Measurements from ENCODE around the gene GPR18. TPM values are rescaled to one million over a fixed set of nuclear protein-coding genes. Genes with fewer than 3 reads are reported as not detected.

Gene GPR18
- total and polyA plus RNA-seq, 2 donors (not counting 1 experiment from before 2014, with no cell fraction given): not detected

GRCh38 chr13:99295488-99296252 is 37.5 kb upstream of the GPR18 start:
- Histone ChIP-seq H3K36me3 (ENCODE audit: control insufficient read depth, insufficient read depth, low read length) (no peaks in the 10 kb centered on the region), H3K79me2 (ENCODE audit: control insufficient read depth, insufficient read depth, low read length) (no peaks in the 10 kb centered on the region), H4K20me1 (ENCODE audit: control insufficient read depth, extremely low read depth, insufficient read depth, low read length) (peaks cover 2% of the 10 kb centered on the region), H3K4me1 (ENCODE audit: control insufficient read depth, extremely low read depth, insufficient read depth, low read length) (no peaks in the 10 kb centered on the region), H3K27me3 (ENCODE audit: control insufficient read depth, insufficient read depth, low read length) (no peaks in the 10 kb centered on the region), H3K4me2 (ENCODE audit: extremely low read depth, insufficient read depth, low read length) (no peak overlapping the region), H2AFZ (ENCODE audit: low read length) (no peak overlapping the region), H3K27ac (ENCODE audit: insufficient read depth, low read length) (no peak overlapping the region), H3K4me3 (replicated peaks in 1 of 4; ENCODE audit: control extremely low read depth in 1 of 4, insufficient read depth in 1 of 4, low read depth in 3 of 4, low read length in 4 of 4) (no peak overlapping the region), H3K9ac (ENCODE audit: insufficient read depth, low read length) (no peak overlapping the region), H3K9me3 (ENCODE audit: control insufficient read depth, insufficient read depth, low read depth, low read length) (no peaks in the 10 kb centered on the region)
- DNase-seq (ENCODE audit: low read depth in 2 of 2): no peak
- TF ChIP-seq, protein P1, sequence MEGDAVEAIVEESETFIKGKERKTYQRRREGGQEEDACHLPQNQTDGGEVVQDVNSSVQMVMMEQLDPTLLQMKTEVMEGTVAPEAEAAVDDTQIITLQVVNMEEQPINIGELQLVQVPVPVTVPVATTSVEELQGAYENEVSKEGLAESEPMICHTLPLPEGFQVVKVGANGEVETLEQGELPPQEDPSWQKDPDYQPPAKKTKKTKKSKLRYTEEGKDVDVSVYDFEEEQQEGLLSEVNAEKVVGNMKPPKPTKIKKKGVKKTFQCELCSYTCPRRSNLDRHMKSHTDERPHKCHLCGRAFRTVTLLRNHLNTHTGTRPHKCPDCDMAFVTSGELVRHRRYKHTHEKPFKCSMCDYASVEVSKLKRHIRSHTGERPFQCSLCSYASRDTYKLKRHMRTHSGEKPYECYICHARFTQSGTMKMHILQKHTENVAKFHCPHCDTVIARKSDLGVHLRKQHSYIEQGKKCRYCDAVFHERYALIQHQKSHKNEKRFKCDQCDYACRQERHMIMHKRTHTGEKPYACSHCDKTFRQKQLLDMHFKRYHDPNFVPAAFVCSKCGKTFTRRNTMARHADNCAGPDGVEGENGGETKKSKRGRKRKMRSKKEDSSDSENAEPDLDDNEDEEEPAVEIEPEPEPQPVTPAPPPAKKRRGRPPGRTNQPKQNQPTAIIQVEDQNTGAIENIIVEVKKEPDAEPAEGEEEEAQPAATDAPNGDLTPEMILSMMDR (conservative IDR thresholded peaks at IDR 0.05 in 1 of 2, IDR thresholded peaks at IDR 0.05 in 1 of 2; ENCODE audit: low read depth in 1 of 2, low read length in 2 of 2): no peak
- TF ChIP-seq EZH2 (IDR thresholded peaks at IDR 0.05; ENCODE audit: low read length, missing control alignments): no peak

GRCh38 chr13:99294958-99295357 is 36.8 kb upstream of the GPR18 start:
- Histone ChIP-seq H3K4me2 (ENCODE audit: extremely low read depth, insufficient read depth, low read length) (no peak overlapping the region), H3K27me3 (ENCODE audit: control insufficient read depth, insufficient read depth, low read length) (no peaks in the 10 kb centered on the region), H3K36me3 (ENCODE audit: control insufficient read depth, insufficient read depth, low read length) (no peaks in the 10 kb centered on the region), H2AFZ (ENCODE audit: low read length) (no peak overlapping the region), H4K20me1 (ENCODE audit: control insufficient read depth, extremely low read depth, insufficient read depth, low read length) (peaks cover 1% of the 10 kb centered on the region), H3K9me3 (ENCODE audit: control insufficient read depth, insufficient read depth, low read depth, low read length) (no peaks in the 10 kb centered on the region), H3K27ac (ENCODE audit: insufficient read depth, low read length) (no peak overlapping the region), H3K4me1 (ENCODE audit: control insufficient read depth, extremely low read depth, insufficient read depth, low read length) (no peaks in the 10 kb centered on the region), H3K79me2 (ENCODE audit: control insufficient read depth, insufficient read depth, low read length) (no peaks in the 10 kb centered on the region), H3K9ac (ENCODE audit: insufficient read depth, low read length) (no peak overlapping the region), H3K4me3 (replicated peaks in 1 of 4; ENCODE audit: control extremely low read depth in 1 of 4, insufficient read depth in 1 of 4, low read depth in 3 of 4, low read length in 4 of 4) (no peak overlapping the region)
- no peak for DNase-seq (ENCODE audit: low read depth in 2 of 2)
- TF ChIP-seq EZH2 (IDR thresholded peaks at IDR 0.05; ENCODE audit: low read length, missing control alignments): no peak
- TF ChIP-seq, protein P1 (conservative IDR thresholded peaks at IDR 0.05 in 1 of 2, IDR thresholded peaks at IDR 0.05 in 1 of 2; ENCODE audit: low read depth in 1 of 2, low read length in 2 of 2): no peak

DNA sequence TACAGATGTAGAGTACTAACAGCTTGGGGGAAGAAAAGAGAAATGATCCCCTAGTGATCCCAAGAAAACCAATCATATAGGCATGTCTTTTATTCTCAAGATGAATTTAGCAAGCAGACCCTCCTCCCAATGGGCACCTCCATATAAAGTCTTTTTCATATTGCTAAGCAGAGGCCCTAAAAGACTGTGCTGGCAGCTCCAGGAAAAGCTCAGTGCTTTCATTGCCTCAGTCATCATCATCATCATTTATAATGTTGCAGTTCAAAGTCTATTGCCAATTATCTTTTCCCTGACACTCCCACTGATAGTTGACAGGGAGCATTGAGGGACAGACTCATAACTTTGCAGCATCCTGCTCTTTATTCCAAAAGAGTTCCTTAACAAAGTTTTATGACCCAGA is 36.0 kb upstream of the GPR18 start:
- no peak overlapping the region for H3K4me2 ChIP-seq (ENCODE audit: extremely low read depth, insufficient read depth, low read length)
- no peaks in the 10 kb centered on the region for H3K9me3 ChIP-seq (ENCODE audit: control insufficient read depth, insufficient read depth, low read depth, low read length)
- no peaks in the 10 kb centered on the region for H3K4me1 ChIP-seq (ENCODE audit: control insufficient read depth, extremely low read depth, insufficient read depth, low read length)
- TF ChIP-seq EZH2 (IDR thresholded peaks at IDR 0.05; ENCODE audit: low read length, missing control alignments): no peak
- TF ChIP-seq, protein P1 (conservative IDR thresholded peaks at IDR 0.05 in 1 of 2, IDR thresholded peaks at IDR 0.05 in 1 of 2; ENCODE audit: low read depth in 1 of 2, low read length in 2 of 2): no peak
- no peak overlapping the region for H3K27ac ChIP-seq (ENCODE audit: insufficient read depth, low read length)
- no peak overlapping the region for H3K4me3 ChIP-seq (replicated peaks in 1 of 4; ENCODE audit: control extremely low read depth in 1 of 4, insufficient read depth in 1 of 4, low read depth in 3 of 4, low read length in 4 of 4)
- no peaks in the 10 kb centered on the region for H3K36me3 ChIP-seq (ENCODE audit: control insufficient read depth, insufficient read depth, low read length)
- no peak overlapping the region for H2AFZ ChIP-seq (ENCODE audit: low read length)
- no peaks in the 10 kb centered on the region for H4K20me1 ChIP-seq (ENCODE audit: control insufficient read depth, extremely low read depth, insufficient read depth, low read length)
- no peak overlapping the region for H3K9ac ChIP-seq (ENCODE audit: insufficient read depth, low read length)
- H3K79me2 ChIP-seq (ENCODE audit: control insufficient read depth, insufficient read depth, low read length): no peaks in the 10 kb centered on the region
- H3K27me3 ChIP-seq (ENCODE audit: control insufficient read depth, insufficient read depth, low read length): no peaks in the 10 kb centered on the region
- DNase-seq (ENCODE audit: low read depth in 2 of 2): no peak

Data from fibroblast of lung (primary cell).